ENCODE results near the gene TAOK3.

Gene TAOK3

GRCh38 chr12:118219106-118219505 lies 153.6 kb downstream of the TAOK3 start:
- H3K4me3 ChIP-seq (ENCODE audit: low read length, poor library complexity, severe bottlenecking), result no peak overlapping the region
- no peaks in the 10 kb centered on the region for H3F3A ChIP-seq (ENCODE audit: low read depth)
- H3K36me3 ChIP-seq (ENCODE audit: insufficient read depth, low read length), result peaks cover 35% of the 10 kb centered on the region
- TF ChIP-seq, protein P1, sequence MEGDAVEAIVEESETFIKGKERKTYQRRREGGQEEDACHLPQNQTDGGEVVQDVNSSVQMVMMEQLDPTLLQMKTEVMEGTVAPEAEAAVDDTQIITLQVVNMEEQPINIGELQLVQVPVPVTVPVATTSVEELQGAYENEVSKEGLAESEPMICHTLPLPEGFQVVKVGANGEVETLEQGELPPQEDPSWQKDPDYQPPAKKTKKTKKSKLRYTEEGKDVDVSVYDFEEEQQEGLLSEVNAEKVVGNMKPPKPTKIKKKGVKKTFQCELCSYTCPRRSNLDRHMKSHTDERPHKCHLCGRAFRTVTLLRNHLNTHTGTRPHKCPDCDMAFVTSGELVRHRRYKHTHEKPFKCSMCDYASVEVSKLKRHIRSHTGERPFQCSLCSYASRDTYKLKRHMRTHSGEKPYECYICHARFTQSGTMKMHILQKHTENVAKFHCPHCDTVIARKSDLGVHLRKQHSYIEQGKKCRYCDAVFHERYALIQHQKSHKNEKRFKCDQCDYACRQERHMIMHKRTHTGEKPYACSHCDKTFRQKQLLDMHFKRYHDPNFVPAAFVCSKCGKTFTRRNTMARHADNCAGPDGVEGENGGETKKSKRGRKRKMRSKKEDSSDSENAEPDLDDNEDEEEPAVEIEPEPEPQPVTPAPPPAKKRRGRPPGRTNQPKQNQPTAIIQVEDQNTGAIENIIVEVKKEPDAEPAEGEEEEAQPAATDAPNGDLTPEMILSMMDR (conservative IDR thresholded peaks at IDR 0.05; ENCODE audit: low read length), result no peak
- no peak for TF ChIP-seq EZH2phosphoT487 (IDR thresholded peaks at IDR 0.05; ENCODE audit: borderline replicate concordance)
- no peak overlapping the region for H3K4me2 ChIP-seq (ENCODE audit: low read depth, low read length, poor library complexity, severe bottlenecking)
- 0 out of 2 replicates have a peak, but pooled peaks cover 3% of the 10 kb centered on the region for H3K79me2 ChIP-seq (ENCODE audit: insufficient read depth, low read length)
- no peaks in the 10 kb centered on the region for H3K9me2 ChIP-seq (replicated peaks; ENCODE audit: low read depth, low read length)
- H4K20me1 ChIP-seq (ENCODE audit: insufficient read depth, low read length, poor library complexity, severe bottlenecking), result no peaks in the 10 kb centered on the region
- no peak overlapping the region for H3K9ac ChIP-seq (ENCODE audit: low read depth, low read length, poor library complexity, severe bottlenecking)
- peaks cover 8% of the 10 kb centered on the region for H3K4me1 ChIP-seq (ENCODE audit: insufficient read depth, low read length, poor library complexity, severe bottlenecking)
- H3K9me3 ChIP-seq (ENCODE audit: insufficient read depth, low read depth, low read length), result no peaks in the 10 kb centered on the region
- no peaks in the 10 kb centered on the region for H3K27me3 ChIP-seq (ENCODE audit: insufficient read depth, low read length, poor library complexity, severe bottlenecking)
- no peak overlapping the region for H2AFZ ChIP-seq (ENCODE audit: low read length)

- Histone ChIP-seq H3K4me3 (ENCODE audit: low read length, poor library complexity, severe bottlenecking) (no peak overlapping the region), H3K4me2 (ENCODE audit: low read depth, low read length, poor library complexity, severe bottlenecking) (no peak overlapping the region), H3K79me2 (ENCODE audit: insufficient read depth, low read length) (0 out of 2 replicates have a peak, but pooled peaks cover 3% of the 10 kb centered on the region), H3K27me3 (ENCODE audit: insufficient read depth, low read length, poor library complexity, severe bottlenecking) (no peaks in the 10 kb centered on the region), H3K9me3 (ENCODE audit: insufficient read depth, low read depth, low read length) (no peaks in the 10 kb centered on the region), H3K4me1 (ENCODE audit: insufficient read depth, low read length, poor library complexity, severe bottlenecking) (no peaks in the 10 kb centered on the region), H3K36me3 (ENCODE audit: insufficient read depth, low read length) (peaks cover 56% of the 10 kb centered on the region), H4K20me1 (ENCODE audit: insufficient read depth, low read length, poor library complexity, severe bottlenecking) (no peaks in the 10 kb centered on the region), H3K9me2 (replicated peaks; ENCODE audit: low read depth, low read length) (no peaks in the 10 kb centered on the region), H2AFZ (ENCODE audit: low read length) (no peak overlapping the region), H3F3A (ENCODE audit: low read depth) (no peaks in the 10 kb centered on the region), H3K9ac (ENCODE audit: low read depth, low read length, poor library complexity, severe bottlenecking) (no peak overlapping the region)
- no peak for TF ChIP-seq EZH2phosphoT487 (IDR thresholded peaks at IDR 0.05; ENCODE audit: borderline replicate concordance)
- TF ChIP-seq, protein P1 (conservative IDR thresholded peaks at IDR 0.05; ENCODE audit: low read length), result no peak
These were observed 159.3 kb downstream of the TAOK3 start for GRCh38 chr12:118213452-118213851.

DNA sequence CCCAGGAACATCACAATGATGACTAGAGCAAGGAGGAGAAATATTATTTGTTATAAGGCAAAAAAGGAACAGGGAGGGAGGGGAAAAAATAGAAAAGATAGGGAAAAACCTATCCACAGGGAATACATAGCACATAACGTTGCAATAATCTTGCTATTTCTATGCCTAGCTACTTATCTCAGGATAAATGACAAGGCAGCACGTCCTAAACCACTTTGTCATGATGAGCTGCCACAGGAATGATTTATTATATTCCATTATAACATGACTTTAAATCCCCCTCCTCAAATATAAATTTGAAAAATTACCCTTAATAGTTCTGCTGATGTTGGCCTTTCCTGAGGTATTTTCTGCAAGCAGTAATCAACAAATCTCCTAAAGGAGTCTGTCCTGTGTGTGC lies 160.1 kb downstream of the TAOK3 start:
- no peak for TF ChIP-seq EZH2phosphoT487 (IDR thresholded peaks at IDR 0.05; ENCODE audit: borderline replicate concordance)
- TF ChIP-seq, protein P1 (conservative IDR thresholded peaks at IDR 0.05; ENCODE audit: low read length), result no peak
- no peaks in the 10 kb centered on the region for H4K20me1 ChIP-seq (ENCODE audit: insufficient read depth, low read length, poor library complexity, severe bottlenecking)
- H2AFZ ChIP-seq (ENCODE audit: low read length), result no peak overlapping the region
- no peak overlapping the region for H3K4me2 ChIP-seq (ENCODE audit: low read depth, low read length, poor library complexity, severe bottlenecking)
- H3K79me2 ChIP-seq (ENCODE audit: insufficient read depth, low read length), result 0 out of 2 replicates have a peak, but pooled peaks cover 3% of the 10 kb centered on the region
- H3F3A ChIP-seq (ENCODE audit: low read depth), result no peaks in the 10 kb centered on the region
- H3K9me2 ChIP-seq (replicated peaks; ENCODE audit: low read depth, low read length), result no peaks in the 10 kb centered on the region
- no peaks in the 10 kb centered on the region for H3K4me1 ChIP-seq (ENCODE audit: insufficient read depth, low read length, poor library complexity, severe bottlenecking)
- H3K9ac ChIP-seq (ENCODE audit: low read depth, low read length, poor library complexity, severe bottlenecking), result no peak overlapping the region
- H3K36me3 ChIP-seq (ENCODE audit: insufficient read depth, low read length), result peaks cover 59% of the 10 kb centered on the region
- no peak overlapping the region for H3K4me3 ChIP-seq (ENCODE audit: low read length, poor library complexity, severe bottlenecking)
- H3K27me3 ChIP-seq (ENCODE audit: insufficient read depth, low read length, poor library complexity, severe bottlenecking), result no peaks in the 10 kb centered on the region
- H3K9me3 ChIP-seq (ENCODE audit: insufficient read depth, low read depth, low read length), result no peaks in the 10 kb centered on the region

Measured in Loucy (cell line).